H1 (cell line): ENCODE data around the gene ANXA1. TPM values are rescaled to one million over a fixed set of nuclear protein-coding genes. Genes with fewer than 3 reads are reported as not detected.

Source experiments
- CTCF ChIA-PET: fragments of 300-600 bp; sonication (Branson Sonifier 250); formaldehyde crosslinking; loops from one replicate; lab custom pipeline; 2021; ENCODE audit not compliant: partially characterized antibody; lab: Charles Lee
- POLR2A ChIA-PET: fragments of 300-600 bp; sonication (Branson Sonifier 250); formaldehyde crosslinking; loops from one replicate; lab custom pipeline; 2021; ENCODE audit warnings: inconsistent platforms; ENCODE audit not compliant: partially characterized antibody; lab: Charles Lee
- DNase-seq, 2 experiments: peaks; one replicate each; pipeline versions ENCODE4 v3.0.0 to v3.0.0-alpha.2; 2010 to 2022; ENCODE audit warnings: low spot score in 2 of 2, low read depth in 1 of 2, mixed read lengths in 1 of 2
- FAIRE-seq: peaks from 2 replicates; lab custom pipeline; 2011; peaks lifted over from hg19 to GRCh38; lab: Jason Lieb, UNC
- H2AFZ ChIP-seq: 2 replicates; pipeline ENCODE4 v1.8.1; 2012; ENCODE audit warnings: low read length, inconsistent platforms
- H2AK5ac ChIP-seq: 2 replicates; pipeline ENCODE4 v1.6.1; 2013; ENCODE audit warnings: low read depth, low read length
- H2BK120ac ChIP-seq: replicated peaks from 2 replicates; pipeline ENCODE3; 2013; ENCODE audit warnings: low read depth, low read length, inconsistent platforms
- H2BK12ac ChIP-seq: 2 replicates; pipeline ENCODE4 v1.6.1; 2013; ENCODE audit warnings: low read depth, low read length
- H2BK15ac ChIP-seq: 2 replicates; pipeline ENCODE4 v1.6.1; 2013; ENCODE audit warnings: low read length
- H2BK20ac ChIP-seq: 2 replicates; pipeline ENCODE4 v1.6.1; 2013; ENCODE audit warnings: low read length
- H2BK5ac ChIP-seq: 2 replicates; pipeline ENCODE4 v1.6.1; 2013; ENCODE audit warnings: low read depth, low read length
- H3K14ac ChIP-seq: 2 replicates; pipeline ENCODE4 v1.6.1; 2013; ENCODE audit warnings: inconsistent platforms; ENCODE audit not compliant: insufficient read length
- H3K18ac ChIP-seq: 2 replicates; pipeline ENCODE4 v1.6.1; 2013; ENCODE audit warnings: low read length; ENCODE audit errors: extremely low read depth
- H3K23ac ChIP-seq: 2 replicates; pipeline ENCODE4 v1.6.1; 2013; ENCODE audit warnings: inconsistent platforms; ENCODE audit not compliant: insufficient read length
- H3K23me2 ChIP-seq: 2 replicates; pipeline ENCODE4 v1.6.1; 2013; ENCODE audit warnings: low read depth, low read length
- H3K27ac ChIP-seq: 2 replicates; pipeline ENCODE4 v1.6.1; 2011; ENCODE audit warnings: low read depth, low read length, inconsistent platforms
- H3K27me3 ChIP-seq, 4 experiments: replicated peaks in 1 of 4; 1 replicate in 1 of 4; 2 replicates in 3 of 4; pipeline versions ENCODE4 v1.6.1 to v1.8.1; 2011 to 2013; ENCODE audit warnings: low read length in 3 of 4, mild to moderate bottlenecking in 3 of 4, inconsistent platforms in 2 of 4, mixed read lengths in 2 of 4, moderate library complexity in 1 of 4; ENCODE audit not compliant: control insufficient read depth in 3 of 4, insufficient read depth in 3 of 4; ENCODE audit errors: extremely low read depth in 1 of 4
- H3K36me3 ChIP-seq, 4 experiments: 2 replicates each; pipeline versions ENCODE4 v1.6.1 to v1.8.1; 2011 to 2013; ENCODE audit warnings: mild to moderate bottlenecking in 4 of 4, low read length in 3 of 4, moderate library complexity in 2 of 4, control low read depth in 1 of 4, inconsistent platforms in 1 of 4; ENCODE audit not compliant: insufficient read depth in 4 of 4, control insufficient read depth in 2 of 4
- H3K4ac ChIP-seq: replicated peaks from 2 replicates; pipeline ENCODE3; 2013; ENCODE audit warnings: low read length, low read depth, mixed read lengths, inconsistent platforms; ENCODE audit not compliant: insufficient read length
- H3K4me1 ChIP-seq, 4 experiments: replicated peaks in 1 of 4; 1 replicate in 1 of 4; 2 replicates in 3 of 4; pipeline versions ENCODE4 v1.6.1 to v1.8.1; 2011 to 2013; ENCODE audit warnings: low read length in 3 of 4, inconsistent platforms in 2 of 4, mixed read lengths in 1 of 4; ENCODE audit not compliant: insufficient read depth in 4 of 4, control insufficient read depth in 3 of 4
- H3K4me2 ChIP-seq, 2 experiments: 2 replicates each; pipeline versions ENCODE4 v1.6.1 to v1.8.1; 2011 to 2013; ENCODE audit warnings: low read depth in 2 of 2, low read length in 2 of 2, control low read depth in 1 of 2, inconsistent platforms in 1 of 2, mild to moderate bottlenecking in 1 of 2; ENCODE audit not compliant: insufficient read depth in 1 of 2
- H3K4me3 ChIP-seq, 4 experiments: fragments of 200-600, 300-600 bp in 1 of 4; sonication (generic), shearing (Covaris generic), sonication (Bioruptor Twin) in 1 of 4; 2 replicates each; pipeline versions ENCODE4 v1.5.1 to v1.8.1; 2011 to 2016; ENCODE audit warnings: low read length in 4 of 4, low read depth in 3 of 4, control low read depth in 2 of 4, inconsistent platforms in 2 of 4, mild to moderate bottlenecking in 2 of 4, mixed read lengths in 1 of 4, moderate library complexity in 1 of 4; ENCODE audit not compliant: insufficient read depth in 2 of 4; ENCODE audit errors: extremely low read depth in 1 of 4
- H3K56ac ChIP-seq: replicated peaks from 2 replicates; pipeline ENCODE3; 2013; ENCODE audit warnings: low read depth, mild to moderate bottlenecking, mixed read lengths, low read length, inconsistent platforms; ENCODE audit not compliant: insufficient read length
- H3K79me1 ChIP-seq: 2 replicates; pipeline ENCODE4 v1.6.1; 2013; ENCODE audit warnings: low read depth, low read length, control low read depth
- H3K79me2 ChIP-seq, 2 experiments: 2 replicates each; pipeline versions ENCODE4 v1.6.1 to v1.8.1; 2012 to 2013; ENCODE audit warnings: low read length in 2 of 2, mild to moderate bottlenecking in 2 of 2, inconsistent platforms in 1 of 2; ENCODE audit not compliant: insufficient read depth in 2 of 2, control insufficient read depth in 1 of 2
- H3K9ac ChIP-seq, 4 experiments: replicated peaks in 1 of 4; 1 replicate in 1 of 4; 2 replicates in 3 of 4; pipeline versions ENCODE4 v1.6.1 to v1.8.1; 2011 to 2013; ENCODE audit warnings: low read depth in 3 of 4, low read length in 3 of 4, control low read depth in 2 of 4, mild to moderate bottlenecking in 2 of 4, moderate library complexity in 2 of 4, inconsistent platforms in 1 of 4; ENCODE audit errors: extremely low read depth in 1 of 4
- H3K9me3 ChIP-seq, 2 experiments: 2 replicates each; pipeline versions ENCODE4 v1.6.1 to v1.8.1; 2012 to 2013; ENCODE audit warnings: mild to moderate bottlenecking in 2 of 2, moderate library complexity in 2 of 2, control low read depth in 1 of 2, inconsistent platforms in 1 of 2, low read depth in 1 of 2, low read length in 1 of 2, mixed read lengths in 1 of 2; ENCODE audit not compliant: insufficient read depth in 2 of 2
- H4K20me1 ChIP-seq, 2 experiments: replicated peaks in 1 of 2; 2 replicates each; pipeline versions ENCODE3 to v1.8.1; 2011 to 2013; ENCODE audit warnings: inconsistent platforms in 2 of 2, low read length in 2 of 2, mild to moderate bottlenecking in 1 of 2; ENCODE audit not compliant: insufficient read depth in 2 of 2, control insufficient read depth in 1 of 2
- H4K5ac ChIP-seq: 2 replicates; pipeline ENCODE4 v1.6.1; 2013; ENCODE audit warnings: low read length, low read depth, mixed read lengths, inconsistent platforms; ENCODE audit not compliant: insufficient read length
- H4K8ac ChIP-seq: 2 replicates; pipeline ENCODE4 v1.8.0; 2013; ENCODE audit warnings: mild to moderate bottlenecking, moderate library complexity, low read length, inconsistent platforms; ENCODE audit not compliant: insufficient read depth; ENCODE audit errors: extremely low read depth
- H4K91ac ChIP-seq: replicated peaks from 2 replicates; pipeline ENCODE3; 2013; ENCODE audit warnings: low read length, mixed read lengths, inconsistent platforms; ENCODE audit not compliant: insufficient read length
- CBX8 ChIP-seq: fragments of 300-800, 300-1000 bp; sonication (generic); IDR thresholded peaks from 2 replicates; pipeline ENCODE4 v1.7.1; 2016; ENCODE audit warnings: low read depth, low read length, borderline replicate concordance
- CEBPB ChIP-seq: IDR thresholded peaks from 2 replicates; pipeline ENCODE4 v1.6.1; 2012; ENCODE audit warnings: low read depth, low read length
- CTBP2 ChIP-seq: IDR thresholded peaks from 2 replicates; pipeline ENCODE4 v1.7.0; 2011; ENCODE audit warnings: borderline replicate concordance, mild to moderate bottlenecking, moderate library complexity, mixed read lengths, low read length; ENCODE audit not compliant: insufficient read depth, insufficient read length
- GTF2F1 ChIP-seq: IDR thresholded peaks from 2 replicates; pipeline ENCODE4 v1.6.1; 2012; ENCODE audit warnings: low read depth, low read length, improper control_type of control experiment, borderline replicate concordance
- JUN ChIP-seq: IDR thresholded peaks from 2 replicates; pipeline ENCODE4 v1.6.1; 2011; ENCODE audit warnings: low read depth, mild to moderate bottlenecking, improper control_type of control experiment, low read length
- RXRA ChIP-seq: IDR thresholded peaks from 2 replicates; pipeline ENCODE4 v1.6.1; 2011; ENCODE audit warnings: low read depth, mild to moderate bottlenecking, low read length, moderate library complexity; ENCODE audit not compliant: insufficient read depth
- SAP30 ChIP-seq: fragments of 300-600 bp; sonication (generic); IDR thresholded peaks from 2 replicates; pipeline ENCODE4 v1.7.1; 2012; ENCODE audit warnings: low read length, moderate library complexity, mild to moderate bottlenecking, inconsistent platforms; ENCODE audit not compliant: insufficient read depth, insufficient replicate concordance
- SP2 ChIP-seq: IDR thresholded peaks from 2 replicates; pipeline ENCODE4 v1.6.1; 2012; ENCODE audit warnings: mild to moderate bottlenecking, low read length, inconsistent platforms
- SP4 ChIP-seq: IDR thresholded peaks from 2 replicates; pipeline ENCODE4 v1.6.1; 2012; ENCODE audit warnings: low read length, inconsistent platforms
- TAF1 ChIP-seq: IDR thresholded peaks from 2 replicates; pipeline ENCODE4 v1.6.1; 2011; ENCODE audit warnings: mild to moderate bottlenecking, low read depth, low read length
- TAF7 ChIP-seq: optimal IDR thresholded peaks from 2 replicates; pipeline ENCODE3; 2011; ENCODE audit warnings: low read depth, mild to moderate bottlenecking, inconsistent platforms, low read length, moderate library complexity, borderline replicate concordance
- TEAD4 ChIP-seq: IDR thresholded peaks from 2 replicates; pipeline ENCODE4 v1.6.1; 2012; ENCODE audit warnings: low read depth, low read length, inconsistent platforms, mixed read lengths
- ZNF274 ChIP-seq: IDR thresholded peaks from 2 replicates; pipeline ENCODE4 v1.7.0; 2012; ENCODE audit warnings: low read length, borderline replicate concordance; ENCODE audit errors: extremely low read depth
- polyA plus RNA-seq, 7 experiments: library from polyadenylated mRNA; depleted of rRNA in 3 of 7; stranded (reverse) in 5 of 7; unstranded in 2 of 7; fragments of >200 nt in 5 of 7; fragments of 200-250 nt in 2 of 7; gene quantifications; 1 replicate in 5 of 7; 2 replicates in 1 of 7; 4 replicates in 1 of 7; pipeline versions ENCODE4 v1.2.1 to v1.2.3, GENCODE V29; 2011 to 2013; ENCODE audit warnings: missing spikeins in 2 of 7, mixed read lengths in 2 of 7
- total RNA-seq: library from RNA; stranded (reverse); fragmentation: NEBNext Ultra II Directional; extraction: Animal tissue kit (Norgen Biotek cat#: 25700); gene quantifications from 2 replicates; pipeline ENCODE4 v1.2.1, GENCODE V29; 2021
- TF ChIP-seq, protein P1 (sequence below), 3 experiments: IDR thresholded peaks; 1 replicate in 2 of 3; 2 replicates in 1 of 3; pipeline versions ENCODE4 v1.5.1 to v1.6.1; 2011; ENCODE audit warnings: low read length in 3 of 3, mild to moderate bottlenecking in 3 of 3, inconsistent platforms in 2 of 3, low read depth in 1 of 3, moderate library complexity in 1 of 3; ENCODE audit not compliant: insufficient read depth in 1 of 3; ENCODE audit errors: control extremely low read depth in 1 of 3

Gene ANXA1
- total and polyA plus RNA-seq, 2 of the 8 experiments (the other 6 are each of a cell fraction or from before 2014, with no cell fraction given): 0.71 to 5.7 TPM

DNA sequence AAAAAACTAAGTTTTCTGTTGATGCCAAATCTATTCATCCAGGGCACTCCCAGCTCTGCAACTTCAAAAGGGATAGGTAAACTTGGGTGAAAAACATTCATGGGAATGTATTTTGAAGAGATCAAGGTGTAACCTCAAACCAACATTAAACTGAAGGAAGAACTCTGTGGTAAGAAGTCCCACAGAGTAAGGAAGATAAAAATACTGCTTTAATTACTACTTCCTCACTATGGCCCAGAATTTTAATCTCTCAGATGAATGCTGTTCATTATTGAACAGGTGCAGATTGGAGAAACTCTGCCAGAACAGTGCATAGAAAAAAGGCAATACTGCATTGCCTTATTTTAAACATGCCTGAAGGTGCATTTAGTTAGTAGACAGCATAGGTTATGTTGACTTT is 37.6 kb upstream of the ANXA1 start:
- no peaks in the 10 kb centered on the region for H3K23me2 ChIP-seq
- H3K4me3 ChIP-seq: no peak overlapping the region
- no peak overlapping the region for H2BK120ac ChIP-seq
- H4K5ac ChIP-seq: no peak overlapping the region
- DNase-seq: no peak
- no peak overlapping the region for H2AK5ac ChIP-seq
- H2AFZ ChIP-seq: no peak overlapping the region
- H3K18ac ChIP-seq: no peak overlapping the region
- no peak overlapping the region for H3K27ac ChIP-seq
- ChIA-PET CTCF (no interaction called here), POLR2A (no interaction called here)
- no peak for FAIRE-seq
- no peak overlapping the region for H4K8ac ChIP-seq
- H4K91ac ChIP-seq: no peak overlapping the region
- no peaks in the 10 kb centered on the region for H3K79me2 ChIP-seq
- H2BK5ac ChIP-seq: no peak overlapping the region
- H2BK15ac ChIP-seq: no peak overlapping the region
- H3K27me3 ChIP-seq: no peaks in the 10 kb centered on the region
- H4K20me1 ChIP-seq: no peaks in the 10 kb centered on the region
- no peak overlapping the region for H3K23ac ChIP-seq
- H3K56ac ChIP-seq: no peak overlapping the region
- H2BK20ac ChIP-seq: no peak overlapping the region
- no peaks in the 10 kb centered on the region; a peak in 1 of 8 replicates for H3K36me3 ChIP-seq
- no peaks in the 10 kb centered on the region for H3K4me1 ChIP-seq
- no peak overlapping the region for H3K4ac ChIP-seq
- H3K4me2 ChIP-seq: no peak overlapping the region
- no peak overlapping the region for H3K9ac ChIP-seq
- no peak overlapping the region for H3K14ac ChIP-seq
- H3K9me3 ChIP-seq: no peaks in the 10 kb centered on the region
- no peak overlapping the region for H2BK12ac ChIP-seq
- H3K79me1 ChIP-seq: no peaks in the 10 kb centered on the region
- TF ChIP-seq SAP30 (no peak), TAF7 (no peak), CEBPB (no peak), JUN (no peak), ZNF274 (no peak), CBX8 (no peak), SP2 (no peak), SP4 (no peak), GTF2F1 (no peak), TAF1 (no peak), TEAD4 (no peak), CTBP2 (no peak), RXRA (no peak)
- TF ChIP-seq, protein P1, sequence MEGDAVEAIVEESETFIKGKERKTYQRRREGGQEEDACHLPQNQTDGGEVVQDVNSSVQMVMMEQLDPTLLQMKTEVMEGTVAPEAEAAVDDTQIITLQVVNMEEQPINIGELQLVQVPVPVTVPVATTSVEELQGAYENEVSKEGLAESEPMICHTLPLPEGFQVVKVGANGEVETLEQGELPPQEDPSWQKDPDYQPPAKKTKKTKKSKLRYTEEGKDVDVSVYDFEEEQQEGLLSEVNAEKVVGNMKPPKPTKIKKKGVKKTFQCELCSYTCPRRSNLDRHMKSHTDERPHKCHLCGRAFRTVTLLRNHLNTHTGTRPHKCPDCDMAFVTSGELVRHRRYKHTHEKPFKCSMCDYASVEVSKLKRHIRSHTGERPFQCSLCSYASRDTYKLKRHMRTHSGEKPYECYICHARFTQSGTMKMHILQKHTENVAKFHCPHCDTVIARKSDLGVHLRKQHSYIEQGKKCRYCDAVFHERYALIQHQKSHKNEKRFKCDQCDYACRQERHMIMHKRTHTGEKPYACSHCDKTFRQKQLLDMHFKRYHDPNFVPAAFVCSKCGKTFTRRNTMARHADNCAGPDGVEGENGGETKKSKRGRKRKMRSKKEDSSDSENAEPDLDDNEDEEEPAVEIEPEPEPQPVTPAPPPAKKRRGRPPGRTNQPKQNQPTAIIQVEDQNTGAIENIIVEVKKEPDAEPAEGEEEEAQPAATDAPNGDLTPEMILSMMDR (IDR thresholded peaks at IDR 0.05; ENCODE audit: control extremely low read depth in 1 of 3, insufficient read depth in 1 of 3, low read depth in 1 of 3, low read length in 3 of 3): no peak
